H1 (cell line): ENCODE measurements around the gene OSTF1. TPM values are rescaled to one million over a fixed set of nuclear protein-coding genes. Genes with fewer than 3 reads are reported as not detected.

Experiments
- CTCF ChIA-PET: fragments of 300-600 bp; sonication (Branson Sonifier 250); formaldehyde crosslinking; loops from one replicate; lab custom pipeline; 2021; ENCODE audit not compliant: partially characterized antibody; lab: Charles Lee
- POLR2A ChIA-PET: fragments of 300-600 bp; sonication (Branson Sonifier 250); formaldehyde crosslinking; loops from one replicate; lab custom pipeline; 2021; ENCODE audit warnings: inconsistent platforms; ENCODE audit not compliant: partially characterized antibody; lab: Charles Lee
- DNase-seq, 2 experiments: peaks; one replicate each; pipeline versions ENCODE4 v3.0.0 to v3.0.0-alpha.2; 2010 to 2022; ENCODE audit warnings: low spot score in 2 of 2, low read depth in 1 of 2, mixed read lengths in 1 of 2
- FAIRE-seq: peaks from 2 replicates; lab custom pipeline; 2011; peaks lifted over from hg19 to GRCh38; lab: Jason Lieb, UNC
- H2AFZ ChIP-seq: 2 replicates; pipeline ENCODE4 v1.8.1; 2012; ENCODE audit warnings: low read length, inconsistent platforms
- H2AK5ac ChIP-seq: 2 replicates; pipeline ENCODE4 v1.6.1; 2013; ENCODE audit warnings: low read depth, low read length
- H2BK120ac ChIP-seq: replicated peaks from 2 replicates; pipeline ENCODE3; 2013; ENCODE audit warnings: low read depth, low read length, inconsistent platforms
- H2BK12ac ChIP-seq: 2 replicates; pipeline ENCODE4 v1.6.1; 2013; ENCODE audit warnings: low read depth, low read length
- H2BK15ac ChIP-seq: 2 replicates; pipeline ENCODE4 v1.6.1; 2013; ENCODE audit warnings: low read length
- H2BK20ac ChIP-seq: 2 replicates; pipeline ENCODE4 v1.6.1; 2013; ENCODE audit warnings: low read length
- H2BK5ac ChIP-seq: 2 replicates; pipeline ENCODE4 v1.6.1; 2013; ENCODE audit warnings: low read depth, low read length
- H3K14ac ChIP-seq: 2 replicates; pipeline ENCODE4 v1.6.1; 2013; ENCODE audit warnings: inconsistent platforms; ENCODE audit not compliant: insufficient read length
- H3K18ac ChIP-seq: 2 replicates; pipeline ENCODE4 v1.6.1; 2013; ENCODE audit warnings: low read length; ENCODE audit errors: extremely low read depth
- H3K23ac ChIP-seq: 2 replicates; pipeline ENCODE4 v1.6.1; 2013; ENCODE audit warnings: inconsistent platforms; ENCODE audit not compliant: insufficient read length
- H3K23me2 ChIP-seq: 2 replicates; pipeline ENCODE4 v1.6.1; 2013; ENCODE audit warnings: low read depth, low read length
- H3K27ac ChIP-seq: 2 replicates; pipeline ENCODE4 v1.6.1; 2011; ENCODE audit warnings: low read depth, low read length, inconsistent platforms
- H3K27me3 ChIP-seq, 4 experiments: replicated peaks in 1 of 4; 1 replicate in 1 of 4; 2 replicates in 3 of 4; pipeline versions ENCODE4 v1.6.1 to v1.8.1; 2011 to 2013; ENCODE audit warnings: low read length in 3 of 4, mild to moderate bottlenecking in 3 of 4, inconsistent platforms in 2 of 4, mixed read lengths in 2 of 4, moderate library complexity in 1 of 4; ENCODE audit not compliant: control insufficient read depth in 3 of 4, insufficient read depth in 3 of 4; ENCODE audit errors: extremely low read depth in 1 of 4
- H3K36me3 ChIP-seq, 4 experiments: 2 replicates each; pipeline versions ENCODE4 v1.6.1 to v1.8.1; 2011 to 2013; ENCODE audit warnings: mild to moderate bottlenecking in 4 of 4, low read length in 3 of 4, moderate library complexity in 2 of 4, control low read depth in 1 of 4, inconsistent platforms in 1 of 4; ENCODE audit not compliant: insufficient read depth in 4 of 4, control insufficient read depth in 2 of 4
- H3K4ac ChIP-seq: replicated peaks from 2 replicates; pipeline ENCODE3; 2013; ENCODE audit warnings: low read length, low read depth, mixed read lengths, inconsistent platforms; ENCODE audit not compliant: insufficient read length
- H3K4me1 ChIP-seq, 4 experiments: replicated peaks in 1 of 4; 1 replicate in 1 of 4; 2 replicates in 3 of 4; pipeline versions ENCODE4 v1.6.1 to v1.8.1; 2011 to 2013; ENCODE audit warnings: low read length in 3 of 4, inconsistent platforms in 2 of 4, mixed read lengths in 1 of 4; ENCODE audit not compliant: insufficient read depth in 4 of 4, control insufficient read depth in 3 of 4
- H3K4me2 ChIP-seq, 2 experiments: 2 replicates each; pipeline versions ENCODE4 v1.6.1 to v1.8.1; 2011 to 2013; ENCODE audit warnings: low read depth in 2 of 2, low read length in 2 of 2, control low read depth in 1 of 2, inconsistent platforms in 1 of 2, mild to moderate bottlenecking in 1 of 2; ENCODE audit not compliant: insufficient read depth in 1 of 2
- H3K4me3 ChIP-seq, 4 experiments: fragments of 200-600, 300-600 bp in 1 of 4; sonication (generic), shearing (Covaris generic), sonication (Bioruptor Twin) in 1 of 4; 2 replicates each; pipeline versions ENCODE4 v1.5.1 to v1.8.1; 2011 to 2016; ENCODE audit warnings: low read length in 4 of 4, low read depth in 3 of 4, control low read depth in 2 of 4, inconsistent platforms in 2 of 4, mild to moderate bottlenecking in 2 of 4, mixed read lengths in 1 of 4, moderate library complexity in 1 of 4; ENCODE audit not compliant: insufficient read depth in 2 of 4; ENCODE audit errors: extremely low read depth in 1 of 4
- H3K56ac ChIP-seq: replicated peaks from 2 replicates; pipeline ENCODE3; 2013; ENCODE audit warnings: low read depth, mild to moderate bottlenecking, mixed read lengths, low read length, inconsistent platforms; ENCODE audit not compliant: insufficient read length
- H3K79me1 ChIP-seq: 2 replicates; pipeline ENCODE4 v1.6.1; 2013; ENCODE audit warnings: low read depth, low read length, control low read depth
- H3K79me2 ChIP-seq, 2 experiments: 2 replicates each; pipeline versions ENCODE4 v1.6.1 to v1.8.1; 2012 to 2013; ENCODE audit warnings: low read length in 2 of 2, mild to moderate bottlenecking in 2 of 2, inconsistent platforms in 1 of 2; ENCODE audit not compliant: insufficient read depth in 2 of 2, control insufficient read depth in 1 of 2
- H3K9ac ChIP-seq, 4 experiments: replicated peaks in 1 of 4; 1 replicate in 1 of 4; 2 replicates in 3 of 4; pipeline versions ENCODE4 v1.6.1 to v1.8.1; 2011 to 2013; ENCODE audit warnings: low read depth in 3 of 4, low read length in 3 of 4, control low read depth in 2 of 4, mild to moderate bottlenecking in 2 of 4, moderate library complexity in 2 of 4, inconsistent platforms in 1 of 4; ENCODE audit errors: extremely low read depth in 1 of 4
- H3K9me3 ChIP-seq, 2 experiments: 2 replicates each; pipeline versions ENCODE4 v1.6.1 to v1.8.1; 2012 to 2013; ENCODE audit warnings: mild to moderate bottlenecking in 2 of 2, moderate library complexity in 2 of 2, control low read depth in 1 of 2, inconsistent platforms in 1 of 2, low read depth in 1 of 2, low read length in 1 of 2, mixed read lengths in 1 of 2; ENCODE audit not compliant: insufficient read depth in 2 of 2
- H4K20me1 ChIP-seq, 2 experiments: replicated peaks in 1 of 2; 2 replicates each; pipeline versions ENCODE3 to v1.8.1; 2011 to 2013; ENCODE audit warnings: inconsistent platforms in 2 of 2, low read length in 2 of 2, mild to moderate bottlenecking in 1 of 2; ENCODE audit not compliant: insufficient read depth in 2 of 2, control insufficient read depth in 1 of 2
- H4K5ac ChIP-seq: 2 replicates; pipeline ENCODE4 v1.6.1; 2013; ENCODE audit warnings: low read length, low read depth, mixed read lengths, inconsistent platforms; ENCODE audit not compliant: insufficient read length
- H4K8ac ChIP-seq: 2 replicates; pipeline ENCODE4 v1.8.0; 2013; ENCODE audit warnings: mild to moderate bottlenecking, moderate library complexity, low read length, inconsistent platforms; ENCODE audit not compliant: insufficient read depth; ENCODE audit errors: extremely low read depth
- H4K91ac ChIP-seq: replicated peaks from 2 replicates; pipeline ENCODE3; 2013; ENCODE audit warnings: low read length, mixed read lengths, inconsistent platforms; ENCODE audit not compliant: insufficient read length
- CBX5 ChIP-seq: fragments of 300-800, 300-1000 bp; sonication (generic); IDR thresholded peaks from 2 replicates; pipeline ENCODE4 v1.7.1; 2016; ENCODE audit warnings: antibody characterized with exemption, low read length, low read depth
- CHD2 ChIP-seq: IDR thresholded peaks from 2 replicates; pipeline ENCODE4 v1.6.1; 2012; ENCODE audit warnings: low read length, improper control_type of control experiment
- CTCF ChIP-seq, 3 experiments: IDR thresholded peaks; 1 replicate in 2 of 3; 2 replicates in 1 of 3; pipeline versions ENCODE4 v1.5.1 to v1.6.1; 2011; ENCODE audit warnings: low read length in 3 of 3, mild to moderate bottlenecking in 3 of 3, inconsistent platforms in 2 of 3, low read depth in 1 of 3, moderate library complexity in 1 of 3; ENCODE audit not compliant: insufficient read depth in 1 of 3; ENCODE audit errors: control extremely low read depth in 1 of 3
- FOSL1 ChIP-seq: IDR thresholded peaks from 2 replicates; pipeline ENCODE4 v1.6.1; 2011; ENCODE audit warnings: mild to moderate bottlenecking, low read depth, low read length, moderate library complexity; ENCODE audit not compliant: insufficient read depth
- KDM5A ChIP-seq: fragments of 200-600 bp; IDR thresholded peaks from 2 replicates; pipeline ENCODE4 v1.7.1; 2012; ENCODE audit warnings: mild to moderate bottlenecking, low read length, inconsistent platforms, mixed read lengths
- MAX ChIP-seq: IDR thresholded peaks from 2 replicates; pipeline ENCODE4 v1.6.1; 2012; ENCODE audit warnings: inconsistent platforms
- NRF1 ChIP-seq: IDR thresholded peaks from 2 replicates; pipeline ENCODE4 v1.6.1; 2011; ENCODE audit warnings: mild to moderate bottlenecking, low read depth, low read length, improper control_type of control experiment
- RNF2 ChIP-seq: fragments of 200-900, 300-1000 bp; sonication (generic); IDR thresholded peaks from 2 replicates; pipeline ENCODE4 v1.7.1; 2016; ENCODE audit warnings: borderline replicate concordance, low read depth, mild to moderate bottlenecking, antibody characterized with exemption, low read length; ENCODE audit not compliant: poor library complexity, severe bottlenecking; ENCODE audit errors: missing control alignments
- SP4 ChIP-seq: IDR thresholded peaks from 2 replicates; pipeline ENCODE4 v1.6.1; 2012; ENCODE audit warnings: low read length, inconsistent platforms
- TBP ChIP-seq: IDR thresholded peaks from 2 replicates; pipeline ENCODE4 v1.6.1; 2011; ENCODE audit warnings: low read depth, low read length, improper control_type of control experiment
- YY1 ChIP-seq: IDR thresholded peaks from 2 replicates; pipeline ENCODE4 v1.6.1; 2011; ENCODE audit warnings: low read depth, mild to moderate bottlenecking, low read length
- WGBS, 2 experiments: shearing (Covaris generic) in 1 of 2; methylation state at CpG; one replicate each; pipeline versions ENCODE4 v1.1.6 to v1.1.7; 2013 to 2015; ENCODE audit warnings: low lambda C conversion rate in 2 of 2, mixed read lengths in 2 of 2, inconsistent platforms in 1 of 2, low coverage in 1 of 2, missing lambda C conversion rate in 1 of 2; ENCODE audit not compliant: insufficient replicate concordance in 2 of 2, insufficient coverage in 1 of 2, insufficient read length in 1 of 2; ENCODE audit errors: extremely low coverage in 1 of 2, missing lambda C conversion rate in 1 of 2; 5-methylcytosine and 5-hydroxymethylcytosine counted together
- polyA plus RNA-seq, 7 experiments: library from polyadenylated mRNA; depleted of rRNA in 3 of 7; stranded (reverse) in 5 of 7; unstranded in 2 of 7; fragments of >200 nt in 5 of 7; fragments of 200-250 nt in 2 of 7; gene quantifications; 1 replicate in 5 of 7; 2 replicates in 1 of 7; 4 replicates in 1 of 7; pipeline versions ENCODE4 v1.2.1 to v1.2.3, GENCODE V29; 2011 to 2013; ENCODE audit warnings: missing spikeins in 2 of 7, mixed read lengths in 2 of 7
- total RNA-seq: library from RNA; stranded (reverse); fragmentation: NEBNext Ultra II Directional; extraction: Animal tissue kit (Norgen Biotek cat#: 25700); gene quantifications from 2 replicates; pipeline ENCODE4 v1.2.1, GENCODE V29; 2021

The OSTF1 gene
- total and polyA plus RNA-seq, 2 of the 8 experiments (the other 6 are each of a cell fraction or from before 2014, with no cell fraction given) = 5.0 to 18.9 TPM

DNA sequence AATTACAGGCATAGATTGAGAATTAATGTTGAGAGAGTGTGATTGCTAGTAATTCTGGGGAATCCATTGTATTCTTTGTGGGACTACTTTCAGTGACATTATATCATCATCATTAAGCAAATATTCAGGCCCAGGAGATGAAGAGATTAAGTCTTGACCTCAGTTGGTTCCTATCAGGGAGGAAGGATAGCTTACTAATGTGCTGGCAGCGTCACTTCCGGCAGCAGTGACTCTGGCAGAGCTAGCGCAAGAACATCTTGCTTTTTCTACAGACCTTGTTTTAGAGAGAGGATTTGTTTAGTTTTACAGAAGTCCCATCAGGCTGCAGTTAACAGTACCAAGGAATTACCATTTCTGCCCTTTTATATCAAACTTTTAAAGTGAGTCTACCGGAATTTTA, 20.3 kb downstream of the OSTF1 start:
- no peak overlapping the region for H2AFZ ChIP-seq
- no peak for FAIRE-seq
- TF ChIP-seq NRF1 (no peak), RNF2 (no peak), TBP (no peak), CTCF (IDR thresholded peaks at IDR 0.05; ENCODE audit: control extremely low read depth in 1 of 3, insufficient read depth in 1 of 3, low read depth in 1 of 3, low read length in 3 of 3) (no peak), CHD2 (no peak), CBX5 (no peak), FOSL1 (no peak), MAX (no peak), KDM5A (no peak), SP4 (no peak), YY1 (no peak)

More for the DNA sequence above, 20.3 kb downstream of the OSTF1 start:
- Histone ChIP-seq H2AK5ac (no peak overlapping the region), H3K27ac (no peak overlapping the region), H4K8ac (no peak overlapping the region), H3K4me2 (no peak overlapping the region), H3K36me3 (no peaks in the 10 kb centered on the region), H2BK120ac (no peak overlapping the region), H4K20me1 (no peaks in the 10 kb centered on the region), H4K5ac (no peak overlapping the region), H3K9ac (no peak overlapping the region), H3K9me3 (no peaks in the 10 kb centered on the region), H3K27me3 (no peaks in the 10 kb centered on the region), H3K79me2 (no peaks in the 10 kb centered on the region), H3K18ac (no peak overlapping the region), H2BK5ac (no peak overlapping the region), H3K4me3 (no peak overlapping the region), H4K91ac (no peak overlapping the region), H3K23me2 (peaks cover 1% of the 10 kb centered on the region; the same call in 1 of the 2 replicates), H3K23ac (no peak overlapping the region), H3K4ac (no peak overlapping the region), H3K79me1 (no peaks in the 10 kb centered on the region; the same call in 1 of the 2 replicates), H3K56ac (no peak overlapping the region), H2BK20ac (no peak overlapping the region), H2BK15ac (no peak overlapping the region), H3K14ac (no peak overlapping the region), H3K4me1 (no peaks in the 10 kb centered on the region; a peak in 1 of 7 replicates), H2BK12ac (no peak overlapping the region)
- ChIA-PET POLR2A (no interaction called here), CTCF (no interaction called here)
- DNase-seq = no peak
- WGBS, 2 experiments = 79% methylated on average over 4 of the region's 4 CpGs; no CpG with 5 or more reads in 1 of the 2 experiments
